Progenitor cell of endocrine pancreas (in vitro differentiated cells): ENCODE measurements around the gene EYA4. TPM values are rescaled to one million over a fixed set of nuclear protein-coding genes. Genes with fewer than 3 reads are reported as not detected.

Experiments used
- DNase-seq: peaks from one replicate; pipeline ENCODE4 v3.0.0; 2021; ENCODE audit warnings: low spot score; ENCODE audit not compliant: unreplicated experiment
- H3K27ac Mint-ChIP-seq: 2 replicates; pipeline ENCODE4 v1.8.0; 2021; ENCODE audit warnings: mild to moderate bottlenecking, moderate library complexity, mixed read lengths
- H3K27me3 Mint-ChIP-seq: 2 replicates; pipeline ENCODE4 v1.8.0; 2021; ENCODE audit warnings: mixed read lengths
- H3K36me3 Mint-ChIP-seq: 2 replicates; pipeline ENCODE4 v1.8.0; 2022; ENCODE audit warnings: mixed read lengths; ENCODE audit not compliant: insufficient read depth
- H3K4me1 Mint-ChIP-seq: 2 replicates; pipeline ENCODE4 v1.8.0; 2021; ENCODE audit warnings: low read depth, mixed read lengths
- H3K4me3 Mint-ChIP-seq: 2 replicates; pipeline ENCODE4 v1.8.0; 2021; ENCODE audit warnings: low read depth, mild to moderate bottlenecking, moderate library complexity, mixed read lengths
- H3K9me3 Mint-ChIP-seq: 2 replicates; pipeline ENCODE4 v1.8.0; 2021; ENCODE audit warnings: low read depth, mixed read lengths
- total RNA-seq: library from RNA; stranded (reverse); gene quantifications from 2 replicates; pipeline ENCODE4 v1.2.1, GENCODE V29; 2021
- TF ChIP-seq, protein P1 (sequence below): fragments of 200-600 bp; sonication (generic); IDR thresholded peaks from one replicate; pipeline ENCODE4 v1.5.0; 2021; ENCODE audit warnings: antibody characterized with exemption, mild to moderate bottlenecking; ENCODE audit not compliant: unreplicated experiment

EYA4 gene
- total RNA-seq, 1 donor from 2014 or later, result 0.41 TPM

DNA sequence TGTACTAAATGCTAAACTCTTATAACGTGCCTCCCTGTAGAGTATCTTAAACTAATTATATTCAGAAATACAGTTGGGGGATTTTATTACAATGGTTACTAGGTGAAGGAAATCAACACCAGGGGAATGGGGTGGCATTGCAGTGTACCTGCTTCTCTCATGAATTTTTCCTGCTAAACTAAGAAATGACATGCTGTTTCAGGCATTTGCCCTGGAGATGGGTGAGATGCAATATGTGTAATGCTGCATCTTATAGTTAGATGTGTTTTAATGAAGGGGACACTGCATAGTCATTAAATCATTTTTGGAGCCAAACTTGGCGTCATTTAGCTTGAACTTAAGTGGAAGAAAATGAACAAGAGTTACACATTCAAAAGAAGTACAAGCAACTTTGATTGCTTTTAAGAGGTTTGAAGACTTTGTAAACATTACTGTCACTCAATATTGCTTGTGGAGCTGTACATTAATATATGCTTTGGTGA is 4.3 kb downstream of the EYA4 start:
- TF ChIP-seq, protein P1, sequence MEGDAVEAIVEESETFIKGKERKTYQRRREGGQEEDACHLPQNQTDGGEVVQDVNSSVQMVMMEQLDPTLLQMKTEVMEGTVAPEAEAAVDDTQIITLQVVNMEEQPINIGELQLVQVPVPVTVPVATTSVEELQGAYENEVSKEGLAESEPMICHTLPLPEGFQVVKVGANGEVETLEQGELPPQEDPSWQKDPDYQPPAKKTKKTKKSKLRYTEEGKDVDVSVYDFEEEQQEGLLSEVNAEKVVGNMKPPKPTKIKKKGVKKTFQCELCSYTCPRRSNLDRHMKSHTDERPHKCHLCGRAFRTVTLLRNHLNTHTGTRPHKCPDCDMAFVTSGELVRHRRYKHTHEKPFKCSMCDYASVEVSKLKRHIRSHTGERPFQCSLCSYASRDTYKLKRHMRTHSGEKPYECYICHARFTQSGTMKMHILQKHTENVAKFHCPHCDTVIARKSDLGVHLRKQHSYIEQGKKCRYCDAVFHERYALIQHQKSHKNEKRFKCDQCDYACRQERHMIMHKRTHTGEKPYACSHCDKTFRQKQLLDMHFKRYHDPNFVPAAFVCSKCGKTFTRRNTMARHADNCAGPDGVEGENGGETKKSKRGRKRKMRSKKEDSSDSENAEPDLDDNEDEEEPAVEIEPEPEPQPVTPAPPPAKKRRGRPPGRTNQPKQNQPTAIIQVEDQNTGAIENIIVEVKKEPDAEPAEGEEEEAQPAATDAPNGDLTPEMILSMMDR, result no peak
- Mint-ChIP-seq H3K27me3 (peaks cover 78% of the 10 kb centered on the region), H3K9me3 (no peaks in the 10 kb centered on the region), H3K4me3 (no peak overlapping the region), H3K27ac (no peak overlapping the region), H3K36me3 (no peaks in the 10 kb centered on the region), H3K4me1 (peaks cover 15% of the 10 kb centered on the region)
- DNase-seq, result no peak

DNA sequence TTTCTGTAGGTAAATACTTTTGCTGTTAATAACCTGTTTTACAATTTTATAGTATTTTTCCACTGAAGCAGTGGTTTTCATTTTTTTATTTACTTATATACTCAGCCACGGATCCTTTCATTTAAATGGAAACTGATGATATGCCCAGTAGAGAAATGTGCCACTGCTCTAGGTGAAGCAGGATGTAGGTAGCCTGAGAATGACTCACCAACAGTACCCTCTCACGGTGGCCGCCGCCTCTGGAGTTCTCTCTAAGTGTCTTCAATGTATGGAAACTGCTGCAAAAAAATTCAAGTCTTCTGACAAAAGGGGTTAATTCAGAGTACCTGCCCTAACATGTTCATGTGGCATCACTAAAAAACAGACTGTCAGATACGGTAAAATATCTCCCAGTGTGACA is 6.4 kb downstream of the EYA4 start:
- Mint-ChIP-seq H3K9me3 (no peaks in the 10 kb centered on the region), H3K4me1 (peaks cover 5% of the 10 kb centered on the region), H3K4me3 (no peak overlapping the region), H3K36me3 (no peaks in the 10 kb centered on the region), H3K27me3 (peaks cover 67% of the 10 kb centered on the region), H3K27ac (no peak overlapping the region)
- TF ChIP-seq, protein P1, result no peak
- DNase-seq, result no peak

DNA sequence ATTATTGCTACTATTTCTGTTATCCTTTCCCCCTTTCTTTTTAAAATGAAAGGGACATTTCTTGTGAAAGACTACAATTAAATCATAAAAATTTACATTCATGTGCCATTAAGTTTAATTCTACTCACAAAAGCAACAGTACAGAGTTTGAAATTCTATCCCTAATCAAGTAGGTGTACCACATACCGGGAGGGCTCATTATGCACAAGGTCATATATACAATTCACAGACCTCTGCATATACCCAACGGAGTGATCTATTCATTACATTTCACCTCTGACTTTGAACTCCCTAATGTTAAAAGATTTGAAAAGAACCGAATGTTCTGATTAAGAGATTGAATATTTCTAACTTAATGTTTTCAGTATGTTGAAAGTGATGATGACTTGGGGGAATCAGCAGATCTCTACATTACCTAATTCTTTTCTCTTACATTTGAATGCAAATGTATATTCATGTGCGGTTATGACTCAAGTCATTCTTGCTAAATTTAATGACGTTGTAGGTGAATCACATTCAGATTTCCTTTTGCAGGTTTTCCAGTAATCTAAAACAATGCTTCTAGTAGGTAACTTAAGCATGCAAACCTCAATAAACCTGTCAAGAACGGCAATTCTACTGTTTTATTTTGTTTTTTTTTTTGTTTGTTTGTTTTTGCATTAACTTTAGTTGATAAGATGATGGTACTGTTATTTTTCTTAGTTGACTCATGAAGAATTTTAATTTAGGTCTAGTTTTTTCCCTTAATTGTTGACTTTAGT is 7.3 kb downstream of the EYA4 start:
- Mint-ChIP-seq H3K27ac (no peak overlapping the region), H3K9me3 (no peaks in the 10 kb centered on the region), H3K4me3 (no peak overlapping the region), H3K4me1 (peaks cover 1% of the 10 kb centered on the region), H3K27me3 (peaks cover 62% of the 10 kb centered on the region), H3K36me3 (no peaks in the 10 kb centered on the region)
- TF ChIP-seq, protein P1, result no peak
- no peak for DNase-seq

DNA sequence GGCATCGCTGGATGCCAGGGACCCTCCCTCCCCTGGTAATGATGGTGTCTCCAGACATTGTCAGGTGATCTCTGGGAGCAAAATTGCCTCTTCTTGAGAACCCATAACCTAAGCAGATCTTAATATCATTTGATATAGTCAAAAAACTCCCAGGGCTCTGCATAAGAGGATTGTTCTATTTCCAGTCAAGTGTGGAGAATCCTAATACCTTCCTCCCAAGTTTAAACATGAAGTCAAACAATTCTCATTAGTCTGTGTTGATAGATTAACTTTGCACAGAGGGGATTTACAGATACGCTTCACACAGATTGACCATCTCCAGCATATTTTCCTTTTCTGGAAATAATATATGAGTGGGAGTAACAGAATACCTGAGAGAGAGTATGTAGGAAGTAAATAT is 10.5 kb downstream of the EYA4 start:
- no peak for DNase-seq
- Mint-ChIP-seq H3K36me3 (no peaks in the 10 kb centered on the region), H3K27ac (no peak overlapping the region), H3K4me3 (no peak overlapping the region), H3K9me3 (no peaks in the 10 kb centered on the region), H3K4me1 (peaks cover 1% of the 10 kb centered on the region), H3K27me3 (peaks cover 38% of the 10 kb centered on the region)
- TF ChIP-seq, protein P1, result no peak

DNA sequence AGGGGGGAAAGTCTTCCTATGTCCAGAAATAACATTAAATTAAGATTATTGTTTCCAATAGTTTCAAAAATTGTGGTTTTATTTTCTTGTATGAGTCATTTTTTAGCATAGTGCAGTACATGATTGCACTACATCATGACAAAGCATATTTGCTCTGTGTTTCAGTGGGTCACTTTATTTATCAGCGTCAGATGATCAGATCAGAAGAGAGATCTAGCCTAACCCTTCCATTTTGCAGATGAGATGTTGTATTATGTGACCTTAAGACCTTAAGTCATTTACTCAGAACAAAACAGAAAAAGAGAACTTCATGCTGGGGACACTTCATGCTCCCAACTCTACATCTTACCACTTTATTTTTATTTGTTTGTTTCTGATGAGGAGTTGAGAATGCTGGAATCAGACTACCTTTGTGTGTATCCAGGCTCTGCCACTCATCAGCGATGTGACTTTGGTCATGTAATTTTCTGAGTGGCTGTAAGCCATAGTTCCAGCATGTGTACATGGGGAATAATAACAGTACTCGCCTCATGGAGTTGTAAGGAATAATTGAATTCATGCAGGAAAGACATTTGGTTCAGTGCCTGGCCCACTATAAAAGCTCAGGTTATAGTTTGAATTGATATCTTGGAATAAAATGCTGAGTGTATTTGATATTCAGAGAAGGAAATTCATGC is 13.5 kb downstream of the EYA4 start:
- Mint-ChIP-seq H3K27ac (no peak overlapping the region), H3K4me3 (no peak overlapping the region), H3K36me3 (no peaks in the 10 kb centered on the region), H3K27me3 (peaks cover 24% of the 10 kb centered on the region), H3K9me3 (no peaks in the 10 kb centered on the region), H3K4me1 (peaks cover 1% of the 10 kb centered on the region)
- no peak for DNase-seq
- TF ChIP-seq, protein P1, result no peak
